BE2C (cell line): ENCODE measurements around the gene C6orf62.
"Not testable (repeated sequence)": the region's sequence is repeated elsewhere in the genome, so short reads cannot be mapped to it uniquely, and the experiment has no call there.

ENCODE experiments used
- DNase-seq: peaks from one replicate; pipeline ENCODE4 v3.0.0-alpha.2; 2020
- H3K27me3 ChIP-seq: fragments of 250-450 bp; sonication (Bioruptor Pico); 2 replicates; pipeline ENCODE4 v1.5.1; 2020; ENCODE audit warnings: mild to moderate bottlenecking
- H3K36me3 ChIP-seq: fragments of 250-450 bp; sonication (Bioruptor Pico); 2 replicates; pipeline ENCODE4 v1.5.1; 2020; ENCODE audit warnings: mild to moderate bottlenecking
- H3K4me1 ChIP-seq: fragments of 250-450 bp; sonication (Bioruptor Pico); 2 replicates; pipeline ENCODE4 v1.5.1; 2020
- H3K4me3 ChIP-seq: 2 replicates; pipeline ENCODE4 v1.5.1; 2011; ENCODE audit warnings: low read depth, low read length
- H3K9me3 ChIP-seq: fragments of 250-450 bp; sonication (Bioruptor Pico); 2 replicates; pipeline ENCODE4 v1.5.1; 2020
- CTCF ChIP-seq: IDR thresholded peaks from 2 replicates; pipeline ENCODE4 v1.5.1; 2012; ENCODE audit warnings: mild to moderate bottlenecking, low read depth, low read length

Gene C6orf62

GRCh38 chr6:24753545-24753944 lies 34.6 kb upstream of the C6orf62 start:
- no peaks in the 10 kb centered on the region for H3K27me3 ChIP-seq
- no peaks in the 10 kb centered on the region for H3K36me3 ChIP-seq
- H3K4me3 ChIP-seq: no peak overlapping the region
- peaks cover 7% of the 10 kb centered on the region; the same call in 1 of the 2 replicates for H3K4me1 ChIP-seq
- DNase-seq: no peak
- TF ChIP-seq CTCF: no peak
- no peaks in the 10 kb centered on the region for H3K9me3 ChIP-seq

GRCh38 chr6:24752917-24753492 lies 34.1 kb upstream of the C6orf62 start:
- no peak for DNase-seq
- no peak for TF ChIP-seq CTCF
- Histone ChIP-seq H3K4me1 (peaks cover 7% of the 10 kb centered on the region; the same call in 1 of the 2 replicates), H3K36me3 (no peaks in the 10 kb centered on the region), H3K9me3 (no peaks in the 10 kb centered on the region), H3K27me3 (no peaks in the 10 kb centered on the region), H3K4me3 (no peak overlapping the region)

GRCh38 chr6:24752503-24752902 lies 33.5 kb upstream of the C6orf62 start:
- Histone ChIP-seq H3K4me3 (no peak overlapping the region), H3K4me1 (peaks cover 7% of the 10 kb centered on the region; the same call in 1 of the 2 replicates), H3K27me3 (no peaks in the 10 kb centered on the region), H3K36me3 (no peaks in the 10 kb centered on the region), H3K9me3 (no peaks in the 10 kb centered on the region)
- no peak for TF ChIP-seq CTCF
- no peak for DNase-seq

GRCh38 chr6:24750878-24751277 lies 31.9 kb upstream of the C6orf62 start:
- H3K9me3 ChIP-seq, H3K27me3 ChIP-seq, H3K36me3 ChIP-seq, H3K4me3 ChIP-seq, H3K4me1 ChIP-seq, DNase-seq: not testable (repeated sequence)

- Histone ChIP-seq H3K9me3 (no peaks in the 10 kb centered on the region), H3K4me1 (no peaks in the 10 kb centered on the region), H3K36me3 (no peaks in the 10 kb centered on the region), H3K27me3 (no peaks in the 10 kb centered on the region), H3K4me3 (no peak overlapping the region)
- no peak for TF ChIP-seq CTCF
- DNase-seq: no peak
Observed at GRCh38 chr6:24749297-24749696, 30.3 kb upstream of the C6orf62 start.

GRCh38 chr6:24744911-24745310 lies 26.0 kb upstream of the C6orf62 start:
- no peaks in the 10 kb centered on the region for H3K27me3 ChIP-seq
- DNase-seq: no peak
- H3K4me3 ChIP-seq: no peak overlapping the region
- H3K36me3 ChIP-seq: no peaks in the 10 kb centered on the region
- H3K9me3 ChIP-seq: no peaks in the 10 kb centered on the region
- H3K4me1 ChIP-seq: no peaks in the 10 kb centered on the region
- TF ChIP-seq CTCF: no peak

GRCh38 chr6:24743944-24744335 lies 25.0 kb upstream of the C6orf62 start:
- Histone ChIP-seq H3K9me3 (no peaks in the 10 kb centered on the region), H3K36me3 (no peaks in the 10 kb centered on the region), H3K4me1 (no peaks in the 10 kb centered on the region), H3K4me3 (no peak overlapping the region), H3K27me3 (no peaks in the 10 kb centered on the region)
- no peak for DNase-seq
- TF ChIP-seq CTCF: no peak
